ENCODE results near the gene F2R.

F2R gene

DNA sequence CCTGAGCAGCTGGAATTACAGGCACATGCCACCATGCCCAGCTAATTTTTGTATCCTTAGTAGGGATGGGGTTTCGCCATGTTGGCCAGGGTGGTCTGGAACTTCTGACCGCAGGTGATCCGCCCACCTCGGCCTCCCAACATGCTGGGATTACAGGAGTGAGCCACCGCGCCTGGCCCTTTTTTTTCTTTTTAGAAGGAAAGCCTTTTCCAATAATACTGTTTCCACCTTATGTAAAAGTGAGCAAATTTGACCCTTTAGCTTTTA is 23.7 kb upstream of the F2R start:
- TF ChIP-seq, protein P1, sequence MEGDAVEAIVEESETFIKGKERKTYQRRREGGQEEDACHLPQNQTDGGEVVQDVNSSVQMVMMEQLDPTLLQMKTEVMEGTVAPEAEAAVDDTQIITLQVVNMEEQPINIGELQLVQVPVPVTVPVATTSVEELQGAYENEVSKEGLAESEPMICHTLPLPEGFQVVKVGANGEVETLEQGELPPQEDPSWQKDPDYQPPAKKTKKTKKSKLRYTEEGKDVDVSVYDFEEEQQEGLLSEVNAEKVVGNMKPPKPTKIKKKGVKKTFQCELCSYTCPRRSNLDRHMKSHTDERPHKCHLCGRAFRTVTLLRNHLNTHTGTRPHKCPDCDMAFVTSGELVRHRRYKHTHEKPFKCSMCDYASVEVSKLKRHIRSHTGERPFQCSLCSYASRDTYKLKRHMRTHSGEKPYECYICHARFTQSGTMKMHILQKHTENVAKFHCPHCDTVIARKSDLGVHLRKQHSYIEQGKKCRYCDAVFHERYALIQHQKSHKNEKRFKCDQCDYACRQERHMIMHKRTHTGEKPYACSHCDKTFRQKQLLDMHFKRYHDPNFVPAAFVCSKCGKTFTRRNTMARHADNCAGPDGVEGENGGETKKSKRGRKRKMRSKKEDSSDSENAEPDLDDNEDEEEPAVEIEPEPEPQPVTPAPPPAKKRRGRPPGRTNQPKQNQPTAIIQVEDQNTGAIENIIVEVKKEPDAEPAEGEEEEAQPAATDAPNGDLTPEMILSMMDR (IDR thresholded peaks at IDR 0.05): no peak

DNA sequence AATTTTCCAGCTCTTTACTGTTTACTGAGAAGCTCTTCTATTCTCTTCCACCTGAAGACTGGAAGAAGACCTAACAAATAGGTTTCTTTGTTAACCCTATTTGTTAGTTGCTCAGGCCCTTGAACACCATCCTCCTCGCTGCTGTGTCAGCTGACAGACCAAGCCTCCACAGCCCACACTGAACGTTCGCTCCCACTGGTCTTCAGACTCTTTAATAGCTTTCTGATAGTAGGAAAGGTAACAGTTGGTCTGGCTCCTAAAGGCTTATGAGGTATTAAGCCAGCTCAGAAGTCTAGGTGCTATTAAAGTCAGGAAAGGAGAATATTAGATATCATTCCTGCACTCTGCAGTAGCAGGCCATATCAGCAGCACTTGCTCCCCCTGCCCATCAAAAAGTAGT is 23.3 kb upstream of the F2R start:
- TF ChIP-seq, protein P1 (IDR thresholded peaks at IDR 0.05): no peak

DNA sequence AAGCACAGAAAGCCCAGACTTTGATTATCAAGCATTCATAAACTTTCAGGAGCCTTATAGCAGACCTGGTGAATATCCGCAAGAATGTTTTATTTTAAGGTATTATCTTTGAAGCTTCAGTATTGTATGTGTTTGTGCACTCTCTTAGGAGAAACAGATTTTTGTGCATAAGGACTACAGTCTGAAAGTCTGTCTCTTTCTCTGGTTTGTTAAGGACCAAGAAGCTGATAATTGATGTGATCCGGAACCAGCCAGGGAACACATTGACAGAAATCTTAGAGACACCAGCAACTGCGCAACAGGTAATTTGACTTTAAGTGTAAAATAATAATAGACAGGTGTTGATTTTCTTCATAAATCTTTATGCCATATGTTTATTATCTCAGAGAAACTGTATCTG is 22.8 kb upstream of the F2R start:
- TF ChIP-seq, protein P1 (IDR thresholded peaks at IDR 0.05): no peak

DNA sequence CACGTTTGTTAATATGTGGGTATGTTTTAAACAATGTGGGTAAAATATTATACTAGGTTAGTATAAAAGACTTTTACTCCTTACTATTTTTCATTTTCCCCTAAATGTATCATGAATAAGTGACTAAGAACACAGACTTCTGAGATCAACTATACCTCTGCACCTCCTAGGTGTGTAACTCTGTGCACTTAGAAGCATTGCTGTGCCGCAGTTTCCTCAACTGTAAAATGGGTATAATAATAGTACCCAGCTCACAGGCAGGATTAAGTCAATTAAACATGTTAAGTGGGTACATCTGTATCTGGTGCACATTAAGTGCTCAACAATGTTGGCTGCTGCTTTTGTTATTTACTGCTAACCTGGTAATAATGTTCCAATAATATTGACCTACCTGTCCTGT is 21.6 kb upstream of the F2R start:
- TF ChIP-seq, protein P1 (IDR thresholded peaks at IDR 0.05): no peak

DNA sequence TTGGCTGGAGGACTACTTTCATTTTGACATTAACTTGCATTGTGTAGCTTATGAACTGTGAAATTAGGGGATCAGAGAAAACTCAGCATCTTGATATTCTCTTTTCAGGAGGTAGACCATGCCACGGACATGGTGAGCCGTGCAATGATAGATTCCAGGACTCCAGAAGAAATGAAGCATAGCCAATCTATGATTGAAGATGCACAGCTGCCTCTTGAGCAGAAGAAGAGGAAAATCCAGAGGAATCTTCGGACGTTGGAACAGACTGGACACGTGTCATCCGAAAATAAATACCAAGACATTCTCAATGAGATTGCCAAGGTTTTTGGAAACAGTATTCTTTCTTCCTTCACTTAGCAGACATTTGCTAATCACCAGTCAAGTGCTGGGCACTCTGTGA is 20.6 kb upstream of the F2R start:
- TF ChIP-seq, protein P1 (IDR thresholded peaks at IDR 0.05): no peak

DNA sequence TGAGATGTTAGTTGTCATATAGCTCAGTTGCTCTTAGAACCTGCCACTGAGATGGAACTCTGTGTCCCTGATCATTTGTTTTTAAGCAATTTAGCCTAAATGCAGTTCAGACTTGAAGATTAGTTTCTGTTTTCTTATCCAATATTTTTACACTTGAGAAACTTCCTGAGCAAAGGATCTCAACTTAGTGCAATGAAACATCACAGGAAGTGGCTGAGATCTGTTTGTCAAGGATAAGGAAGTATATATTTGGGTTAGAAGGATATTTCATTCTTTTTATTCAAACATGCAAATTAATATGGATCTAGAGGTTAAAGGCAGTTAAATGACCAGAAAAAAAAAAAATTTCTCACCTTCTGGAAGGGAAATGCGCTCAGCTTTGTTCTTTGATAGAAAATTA is 19.7 kb upstream of the F2R start:
- TF ChIP-seq, protein P1 (IDR thresholded peaks at IDR 0.05): no peak

DNA sequence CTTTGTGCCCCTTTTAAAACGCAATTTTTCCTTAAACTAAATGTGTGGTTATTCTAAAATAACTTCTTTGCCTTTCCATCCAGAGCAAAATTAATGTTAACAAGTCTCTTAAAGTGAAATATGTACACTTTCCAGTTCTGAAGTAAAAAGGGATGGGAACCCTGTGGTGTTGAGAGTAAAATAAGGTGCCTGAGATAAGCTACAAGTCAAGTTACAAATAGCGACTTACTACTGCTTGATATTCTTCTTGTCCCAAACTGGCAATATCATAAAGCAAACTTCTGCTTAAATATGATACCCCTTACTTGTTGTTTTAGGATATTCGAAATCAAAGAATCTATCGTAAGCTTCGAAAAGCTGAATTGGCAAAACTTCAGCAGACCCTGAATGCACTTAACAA is 18.3 kb upstream of the F2R start:
- TF ChIP-seq, protein P1 (IDR thresholded peaks at IDR 0.05): no peak

DNA sequence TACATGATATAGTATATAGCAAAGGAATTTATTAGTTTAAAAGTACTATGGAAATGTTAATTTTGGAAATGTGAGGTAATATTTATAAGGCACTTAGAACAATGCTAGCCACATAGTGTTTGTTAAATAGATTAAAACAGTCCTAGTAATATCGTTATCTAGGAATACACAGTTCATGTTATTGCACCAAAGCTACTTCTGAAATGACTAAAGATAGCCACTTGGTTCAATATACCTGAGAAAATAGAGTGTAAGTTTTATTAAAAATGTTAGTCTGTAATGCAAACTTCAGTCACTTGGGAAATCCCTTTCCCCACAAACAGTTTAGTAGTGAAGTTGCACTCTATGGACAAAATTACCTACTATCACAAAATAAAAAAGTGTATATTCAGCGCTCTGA is 15.4 kb upstream of the F2R start:
- TF ChIP-seq, protein P1 (IDR thresholded peaks at IDR 0.05): no peak
